ENCODE measurements around the gene COX10. TPM values are rescaled to one million over a fixed set of nuclear protein-coding genes. Genes with fewer than 3 reads are reported as not detected.

Gene COX10
- 16.5 to 22.0 TPM (median 18.1 TPM) in 5 replicates for total RNA-seq (2022; extraction: Qiagen RNA extraction)

GRCh38 chr17:14069251-14070021 is at the start of gene COX10:
Gene COX10, plus strand, starts transcription at chr17:14069504. Its CDS starts 102 bp downstream, at chr17:14069606.

DNA sequence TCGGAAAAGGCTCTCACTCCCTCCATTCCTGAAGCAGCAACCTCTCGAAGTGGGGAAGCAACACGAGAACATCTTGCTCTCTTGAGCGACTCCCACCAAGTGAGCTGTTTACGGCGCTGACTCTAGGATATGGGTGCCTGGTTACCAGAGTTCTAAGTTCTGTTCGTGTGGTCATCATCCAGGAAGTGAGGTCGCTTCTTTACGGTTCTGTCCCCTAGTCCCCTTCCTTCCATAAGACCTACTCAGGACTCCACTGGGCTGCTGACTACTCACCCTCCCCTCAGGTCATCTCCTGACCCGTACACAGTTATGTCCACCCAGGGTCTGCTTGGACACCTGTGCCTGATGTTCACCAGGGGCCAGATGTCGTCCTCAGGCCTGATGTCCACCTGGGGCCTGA is 167.5 kb downstream of the COX10 start, which contains the start of gene CDRT15:
CDRT15 (minus strand) TSS at position 101 of the 400 bp plus-strand sequence; CDS start at position 72, 29 bp downstream.

Other genes with a start within 250 kb of the COX10 start
- gene CDRT15, start 167.4 kb downstream of the COX10 start, total RNA-seq (2022; extraction: Qiagen RNA extraction), result not detected in 5 replicates
- gene HS3ST3B1, start 231.6 kb downstream of the COX10 start, total RNA-seq (2022; extraction: Qiagen RNA extraction), result 0.59 to 1.0 TPM (median 0.86 TPM) in 5 replicates